Activated naive CD4-positive, alpha-beta T cell treated with Interleukin-2 at 50 U/mL for 16 hours (primary cell): Measurements from ENCODE around the gene RPL15.

Source experiments
- DNase-seq: peaks from one replicate; pipeline ENCODE4 v3.0.0-alpha.2; 2020

Gene RPL15

GRCh38 chr3:23934253-23934652, 17.3 kb downstream of the RPL15 start:
- no peak for DNase-seq

GRCh38 chr3:23937296-23937695, 20.4 kb downstream of the RPL15 start:
- no peak for DNase-seq

GRCh38 chr3:23938688-23939087, 21.8 kb downstream of the RPL15 start:
- no peak for DNase-seq

- DNase-seq, result no peak
Observed at GRCh38 chr3:23940775-23941174, 23.8 kb downstream of the RPL15 start.

- no peak for DNase-seq
Observed at GRCh38 chr3:23941440-23941839, 24.5 kb downstream of the RPL15 start.

GRCh38 chr3:23942546-23942945, 25.6 kb downstream of the RPL15 start:
- no peak for DNase-seq

- DNase-seq, result no peak
Observed at GRCh38 chr3:23944007-23944783, 27.3 kb downstream of the RPL15 start.

- DNase-seq, result peak; percentile 80
Observed at GRCh38 chr3:23944861-23945662, 28.1 kb downstream of the RPL15 start, which contains the start of gene NR1D2. Gene NR1D2 (plus strand): TSS chr3:23945286. CDS start chr3:23945579, 293 bp downstream.

- no peak for DNase-seq
Observed at GRCh38 chr3:23945663-23945912, 28.7 kb downstream of the RPL15 start.

- DNase-seq, result peak; percentile 98
Observed at GRCh38 chr3:23945913-23946687, 29.2 kb downstream of the RPL15 start.

- DNase-seq, result no peak
Observed at GRCh38 chr3:23948761-23949160, 31.8 kb downstream of the RPL15 start.

- DNase-seq, result no peak
Observed at GRCh38 chr3:23949784-23950183, 32.9 kb downstream of the RPL15 start.

GRCh38 chr3:23950293-23950692, 33.4 kb downstream of the RPL15 start:
- DNase-seq, result no peak

GRCh38 chr3:23952646-23953045, 35.7 kb downstream of the RPL15 start:
- no peak for DNase-seq

- no peak for DNase-seq
Observed at GRCh38 chr3:23953523-23953922, 36.6 kb downstream of the RPL15 start.

- no peak for DNase-seq
Observed at GRCh38 chr3:23954144-23954543, 37.2 kb downstream of the RPL15 start.

- DNase-seq, result no peak
Observed at GRCh38 chr3:23956701-23957100, 39.8 kb downstream of the RPL15 start.

GRCh38 chr3:23959135-23959900, 42.4 kb downstream of the RPL15 start:
- DNase-seq, result no peak

GRCh38 chr3:23960649-23961048, 43.7 kb downstream of the RPL15 start:
- no peak for DNase-seq

GRCh38 chr3:23961066-23961465, 44.1 kb downstream of the RPL15 start:
- no peak for DNase-seq

GRCh38 chr3:23961913-23962312, 45.0 kb downstream of the RPL15 start:
- DNase-seq, result no peak

GRCh38 chr3:23964537-23965235, 47.8 kb downstream of the RPL15 start:
- no peak for DNase-seq
